Stimulated activated CD8-positive, alpha-beta memory T cell treated with anti-CD3 and anti-CD28 coated beads, Interleukin-4, amount 100 ng/mL, for 24 hours (primary cell): ENCODE results near the gene SKAP1.

Source experiments
- DNase-seq: peaks from one replicate; pipeline ENCODE4 v3.0.0-alpha.2; 2020; ENCODE audit warnings: low read depth

Gene SKAP1

GRCh38 chr17:48104440-48104839 lies 325.6 kb downstream of the SKAP1 start:
- no peak for DNase-seq

- DNase-seq: no peak
These were observed 327.0 kb downstream of the SKAP1 start for GRCh38 chr17:48102798-48103715.

- DNase-seq: no peak
These were observed 327.8 kb downstream of the SKAP1 start for GRCh38 chr17:48102043-48102750.

GRCh38 chr17:48101012-48101720 lies 328.8 kb downstream of the SKAP1 start, which contains the start of gene CBX1:
TSS of gene CBX1 (minus strand) at chr17:48101478. CDS start at chr17:48077004, 24,474 bp downstream.
- DNase-seq: peak; percentile 91

- no peak for DNase-seq
These were observed 329.4 kb downstream of the SKAP1 start for GRCh38 chr17:48100591-48101011.

- no peak for DNase-seq
These were observed 329.9 kb downstream of the SKAP1 start for GRCh38 chr17:48100160-48100559.

GRCh38 chr17:48095611-48096010 lies 334.4 kb downstream of the SKAP1 start:
- no peak for DNase-seq

GRCh38 chr17:48093341-48094045 lies 336.5 kb downstream of the SKAP1 start:
- no peak for DNase-seq

- DNase-seq: no peak
These were observed 345.1 kb downstream of the SKAP1 start for GRCh38 chr17:48084932-48085331.
